IMR-90 (cell line): ENCODE results near the gene OR8B3. TPM values are rescaled to one million over a fixed set of nuclear protein-coding genes. Genes with fewer than 3 reads are reported as not detected.
"Not testable (repeated sequence)": the region's sequence is repeated elsewhere in the genome, so short reads cannot be mapped to it uniquely, and the experiment has no call there.

ENCODE experiments used
- ATAC-seq: fragments of 200-7000 bp; cut with Tn5 transposase; 2 replicates; pipeline ENCODE4 v1.9.1; 2020; ENCODE audit warnings: low read depth, mild to moderate bottlenecking, moderate library complexity
- BruUV-seq: library from RNA; stranded (reverse); fragments of 400-500 nt; replicated peaks from 2 replicates; lab custom pipeline; 2021; lab: Mats Ljungman, UMichigan
- CTCF ChIA-PET: fragments of 300-600 bp; formaldehyde crosslinking; extraction: SDS; loops from one replicate; lab custom pipeline; 2021; ENCODE audit warnings: antibody characterized with exemption; lab: Yijun Ruan, JAX
- POLR2A ChIA-PET: fragments of 300-600 bp; sonication (Branson Sonifier 250); formaldehyde crosslinking; loops from one replicate; lab custom pipeline; 2022; ENCODE audit warnings: antibody characterized with exemption; ENCODE audit not compliant: unreplicated experiment; lab: Charles Lee
- DNase-seq: peaks from one replicate; pipeline ENCODE4 v3.0.0; 2013
- H2AFZ ChIP-seq: replicated peaks from 2 replicates; pipeline ENCODE3; 2013; ENCODE audit warnings: low read length, mild to moderate bottlenecking; ENCODE audit not compliant: poor library complexity
- H2AK5ac ChIP-seq: 2 replicates; pipeline ENCODE4 v1.6.1; 2013; ENCODE audit warnings: low read depth, low read length, inconsistent platforms
- H2AK9ac ChIP-seq: replicated peaks from 2 replicates; pipeline ENCODE3; 2013; ENCODE audit warnings: mild to moderate bottlenecking, low read depth, low read length, moderate library complexity; ENCODE audit not compliant: poor library complexity
- H2BK120ac ChIP-seq: 2 replicates; pipeline ENCODE4 v1.6.1; 2013; ENCODE audit warnings: low read depth, low read length, inconsistent platforms
- H2BK15ac ChIP-seq: 3 replicates; pipeline ENCODE4 v1.6.1; 2013; ENCODE audit warnings: low read depth, low read length, inconsistent platforms
- H2BK20ac ChIP-seq: 2 replicates; pipeline ENCODE4 v1.6.1; 2013; ENCODE audit warnings: low read depth, mild to moderate bottlenecking, inconsistent platforms, low read length, moderate library complexity
- H2BK5ac ChIP-seq: 2 replicates; pipeline ENCODE4 v1.6.1; 2013; ENCODE audit warnings: mild to moderate bottlenecking, low read depth, low read length, inconsistent platforms; ENCODE audit not compliant: poor library complexity, severe bottlenecking
- H3K14ac ChIP-seq: replicated peaks from 2 replicates; pipeline ENCODE4 v1.6.1; 2013; ENCODE audit warnings: low read depth, low read length, inconsistent platforms
- H3K18ac ChIP-seq: 2 replicates; pipeline ENCODE4 v1.6.1; 2013; ENCODE audit warnings: low read depth, low read length, control low read depth
- H3K23ac ChIP-seq: 2 replicates; pipeline ENCODE4 v1.6.1; 2013; ENCODE audit warnings: low read depth, low read length, inconsistent platforms
- H3K27ac ChIP-seq: 2 replicates; pipeline ENCODE4 v1.5.1; 2013; ENCODE audit warnings: mild to moderate bottlenecking, control low read depth, low read length; ENCODE audit not compliant: insufficient read depth
- H3K27me3 ChIP-seq: 2 replicates; pipeline ENCODE4 v1.6.1; 2013; ENCODE audit warnings: low read length; ENCODE audit not compliant: control insufficient read depth, insufficient read depth
- H3K36me3 ChIP-seq: 2 replicates; pipeline ENCODE4 v1.6.1; 2013; ENCODE audit warnings: low read length, mixed read lengths; ENCODE audit not compliant: control insufficient read depth, insufficient read depth
- H3K4ac ChIP-seq: 2 replicates; pipeline ENCODE4 v1.6.1; 2013; ENCODE audit warnings: low read depth, low read length, inconsistent platforms
- H3K4me1 ChIP-seq: 2 replicates; pipeline ENCODE4 v1.6.1; 2013; ENCODE audit warnings: low read length, mixed read lengths; ENCODE audit not compliant: control insufficient read depth, insufficient read depth
- H3K4me2 ChIP-seq: 2 replicates; pipeline ENCODE4 v1.6.1; 2013; ENCODE audit warnings: low read depth, mild to moderate bottlenecking, control low read depth, low read length, moderate library complexity
- H3K4me3 ChIP-seq: 2 replicates; pipeline ENCODE4 v1.5.1; 2013; ENCODE audit warnings: low read depth, mild to moderate bottlenecking, control low read depth, low read length, moderate library complexity; ENCODE audit not compliant: insufficient read depth
- H3K56ac ChIP-seq: 2 replicates; pipeline ENCODE4 v1.6.1; 2013; ENCODE audit warnings: low read length, inconsistent platforms; ENCODE audit not compliant: insufficient read depth; ENCODE audit errors: extremely low read depth
- H3K79me1 ChIP-seq, 2 experiments: 2 replicates each; pipeline ENCODE4 v1.6.1; 2013; ENCODE audit warnings: low read length in 2 of 2, inconsistent platforms in 1 of 2, low read depth in 1 of 2
- H3K9ac ChIP-seq: 2 replicates; pipeline ENCODE4 v1.6.1; 2013; ENCODE audit warnings: low read depth, low read length, control low read depth
- H3K9me1 ChIP-seq: 2 replicates; pipeline ENCODE4 v1.6.1; 2013; ENCODE audit warnings: low read length, inconsistent platforms; ENCODE audit not compliant: insufficient read depth
- H3K9me3 ChIP-seq: 2 replicates; pipeline ENCODE4 v1.6.1; 2013; ENCODE audit warnings: low read length; ENCODE audit not compliant: control insufficient read depth, insufficient read depth
- H4K20me1 ChIP-seq: 2 replicates; pipeline ENCODE4 v1.6.1; 2013; ENCODE audit warnings: low read length, inconsistent platforms; ENCODE audit not compliant: insufficient read depth
- H4K5ac ChIP-seq: 2 replicates; pipeline ENCODE4 v1.6.1; 2013; ENCODE audit warnings: mild to moderate bottlenecking, low read depth, low read length, control low read depth
- H4K8ac ChIP-seq, 2 experiments: 2 replicates each; pipeline ENCODE4 v1.6.1; 2013; ENCODE audit warnings: low read depth in 2 of 2, low read length in 2 of 2, control low read depth in 1 of 2, inconsistent platforms in 1 of 2
- H4K91ac ChIP-seq: 2 replicates; pipeline ENCODE4 v1.6.1; 2013; ENCODE audit warnings: low read depth, low read length, inconsistent platforms; ENCODE audit not compliant: insufficient read depth
- NFE2L2 ChIP-seq: fragments of 150-350 bp; IDR thresholded peaks from 2 replicates; pipeline ENCODE4 v1.6.1; 2016; ENCODE audit warnings: low read depth, mild to moderate bottlenecking, low read length
- WGBS, 2 experiments: methylation state at CpG; one replicate each; pipeline versions ENCODE4 v1.1.5 to v1.1.7; 2013; ENCODE audit warnings: missing lambda C conversion rate in 2 of 2; ENCODE audit not compliant: insufficient read length in 1 of 2; ENCODE audit errors: extremely low coverage in 2 of 2; 5-methylcytosine and 5-hydroxymethylcytosine counted together
- dilution Hi-C: fragments of 300-500 bp; cut with HindIII; formaldehyde crosslinking; loops from one replicate; pipeline ENCODE4 v1.14.3; 2018; ENCODE audit warnings: low sequenced_read_pairs; ENCODE audit not compliant: unreplicated experiment
- in situ Hi-C: fragments of 300-500 bp; cut with MboI; formaldehyde crosslinking; loops from 3 replicates; pipeline ENCODE4 v1.14.3; 2019; ENCODE audit warnings: low sequenced_read_pairs, inconsistent platforms, mixed read lengths
- intact Hi-C: fragments of 100-400 bp; cut with micrococcal nuclease; formaldehyde crosslinking; loops from 2 replicates; pipeline ENCODE4 v1.10.0; 2022
- polyA plus RNA-seq, 3 experiments: library from polyadenylated mRNA; depleted of rRNA; stranded (reverse); fragments of >200 nt; gene quantifications; 2 replicates each; pipeline ENCODE4 v1.2.3, GENCODE V29; 2012; ENCODE audit warnings: low replicate concordance in 1 of 3
- total RNA-seq: library from RNA; depleted of rRNA; stranded (reverse); fragments of >200 nt; gene quantifications from 2 replicates; pipeline ENCODE4 v1.2.3, GENCODE V29; 2012

OR8B3 gene
- total and polyA plus RNA-seq, 2 of the 4 experiments (the other 2 are of a cell fraction): not detected

DNA sequence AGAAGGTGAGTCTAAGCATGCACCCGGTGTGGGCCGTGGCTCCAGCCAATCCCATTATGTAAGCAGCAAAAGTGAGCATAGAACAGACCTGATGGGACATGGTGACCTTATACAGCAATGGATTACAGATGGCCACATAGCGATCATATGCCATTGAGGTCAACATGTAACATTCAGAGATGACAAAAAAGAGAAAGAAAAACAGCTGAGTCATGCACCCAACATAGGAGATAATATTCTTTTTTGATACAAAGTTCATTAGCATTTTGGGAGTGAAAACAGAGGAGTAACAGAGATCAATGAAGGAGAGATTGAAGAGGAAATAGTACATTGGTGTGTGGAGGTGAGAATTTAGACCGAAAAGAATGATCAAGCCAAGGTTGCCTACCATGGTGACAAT, 2.0 kb downstream of the OR8B3 start:
- CTCF ChIA-PET: interaction anchor here (0.6 kb wide), 1 partner anchor 26 kb away, joined by 3 read pairs; no protein-coding TSS in a partner anchor
- H3K18ac ChIP-seq, H4K91ac ChIP-seq, H3K4me1 ChIP-seq, H4K20me1 ChIP-seq, H3K9ac ChIP-seq, H2BK120ac ChIP-seq, H3K4me3 ChIP-seq, intact Hi-C loops, H2AFZ ChIP-seq, H2AK9ac ChIP-seq, H4K5ac ChIP-seq, DNase-seq, POLR2A ChIA-PET, H3K9me1 ChIP-seq, H3K36me3 ChIP-seq, BruUV-seq, H3K56ac ChIP-seq, H3K27ac ChIP-seq, H3K27me3 ChIP-seq, in situ Hi-C loops, H3K23ac ChIP-seq, H3K9me3 ChIP-seq, H2BK20ac ChIP-seq, H3K14ac ChIP-seq, H4K8ac ChIP-seq, H2BK15ac ChIP-seq, ATAC-seq, H3K4ac ChIP-seq, H2BK5ac ChIP-seq, H3K79me1 ChIP-seq, H3K4me2 ChIP-seq, dilution Hi-C loops, H2AK5ac ChIP-seq: not testable (repeated sequence)
- peak; percentile 81 for TF ChIP-seq NFE2L2
- WGBS, 2 experiments: no CpG with 5 or more reads among the region's 4 CpGs
